Caco-2 (cell line): Measurements from ENCODE around the gene PTPN7. TPM values are rescaled to one million over a fixed set of nuclear protein-coding genes. Genes with fewer than 3 reads are reported as not detected.

Source experiments
- BruUV-seq: library from RNA; stranded (reverse); fragments of 400-500 nt; replicated peaks from 2 replicates; lab custom pipeline; 2021; lab: Mats Ljungman, UMichigan
- CTCF ChIA-PET: fragments of 300-600 bp; sonication (Branson Sonifier 250); formaldehyde crosslinking; loops from one replicate; lab custom pipeline; 2022; ENCODE audit warnings: antibody characterized with exemption; lab: Charles Lee
- POLR2A ChIA-PET: fragments of 300-600 bp; sonication (Branson Sonifier 250); formaldehyde crosslinking; loops from one replicate; lab custom pipeline; 2022; ENCODE audit warnings: antibody characterized with exemption; lab: Charles Lee
- DNase-seq, 2 experiments: peaks; one replicate each; pipeline versions ENCODE4 v3.0.0 to v3.0.0-alpha.2; 2020 to 2022
- H3K27me3 ChIP-seq: replicated peaks from 2 replicates; pipeline ENCODE4 v1.6.0; 2011; ENCODE audit warnings: low read length; ENCODE audit not compliant: control insufficient read depth, insufficient read depth
- H3K36me3 ChIP-seq: 2 replicates; pipeline ENCODE4 v1.5.1; 2011; ENCODE audit warnings: low read length; ENCODE audit not compliant: control insufficient read depth, insufficient read depth
- H3K4me1 ChIP-seq: fragments of 250-450 bp; sonication (Bioruptor Pico); 2 replicates; pipeline ENCODE4 v1.5.1; 2020; ENCODE audit warnings: mild to moderate bottlenecking
- H3K4me3 ChIP-seq: 2 replicates; pipeline ENCODE4 v1.5.1; 2011; ENCODE audit warnings: low read depth, mild to moderate bottlenecking, control low read depth, low read length
- H3K9me3 ChIP-seq: fragments of 250-450 bp; sonication (Bioruptor Pico); 2 replicates; pipeline ENCODE4 v1.5.1; 2020; ENCODE audit warnings: mild to moderate bottlenecking, moderate library complexity
- H3K27ac Mint-ChIP-seq: one replicate; pipeline ENCODE4 v1.8.0; 2022; ENCODE audit warnings: mixed read lengths; ENCODE audit not compliant: unreplicated experiment
- H3K27me3 Mint-ChIP-seq: one replicate; pipeline ENCODE4 v1.8.0; 2022; ENCODE audit warnings: mixed read lengths; ENCODE audit not compliant: insufficient read depth, unreplicated experiment
- H3K36me3 Mint-ChIP-seq: one replicate; pipeline ENCODE4 v1.8.0; 2022; ENCODE audit warnings: mild to moderate bottlenecking, mixed read lengths; ENCODE audit not compliant: insufficient read depth, unreplicated experiment
- H3K4me1 Mint-ChIP-seq: one replicate; pipeline ENCODE4 v1.8.0; 2022; ENCODE audit warnings: low read depth, mixed read lengths; ENCODE audit not compliant: unreplicated experiment
- H3K4me3 Mint-ChIP-seq: one replicate; pipeline ENCODE4 v1.8.0; 2022; ENCODE audit warnings: mild to moderate bottlenecking, moderate library complexity, mixed read lengths; ENCODE audit not compliant: unreplicated experiment
- H3K9me3 Mint-ChIP-seq: one replicate; pipeline ENCODE4 v1.8.0; 2022; ENCODE audit warnings: mixed read lengths; ENCODE audit not compliant: unreplicated experiment
- CTCF ChIP-seq, 2 experiments: fragments of 200-600 bp in 1 of 2; IDR thresholded peaks; 1 replicate in 1 of 2; 2 replicates in 1 of 2; pipeline versions ENCODE4 v1.5.1 to v1.8.0; 2011 to 2022; ENCODE audit warnings: antibody characterized with exemption in 1 of 2, control low read depth in 1 of 2, inconsistent platforms in 1 of 2, low read depth in 1 of 2, low read length in 1 of 2, mild to moderate bottlenecking in 1 of 2, moderate library complexity in 1 of 2; ENCODE audit not compliant: insufficient read depth in 1 of 2, severe bottlenecking in 1 of 2, unreplicated experiment in 1 of 2
- intact Hi-C: fragments of 100-400 bp; cut with micrococcal nuclease; formaldehyde crosslinking; loops from one replicate; pipeline ENCODE4 v1.10.0; 2022; ENCODE audit not compliant: unreplicated experiment
- total RNA-seq: library from RNA; stranded (reverse); gene quantifications from 2 replicates; pipeline ENCODE4 v1.2.3, GENCODE V29; 2022

Gene PTPN7
- total RNA-seq, 1 experiment from 2014 or later = not detected

GRCh38 chr1:202150602-202151001, 9.8 kb downstream of the PTPN7 start:
- Histone ChIP-seq H3K27me3 (no peaks in the 10 kb centered on the region), H3K4me3 (no peak overlapping the region), H3K4me1 (no peaks in the 10 kb centered on the region), H3K9me3 (no peaks in the 10 kb centered on the region), H3K36me3 (no peaks in the 10 kb centered on the region)
- no peak for DNase-seq
- H3K4me1 Mint-ChIP-seq = no peaks in the 10 kb centered on the region
- no peaks in the 10 kb centered on the region for H3K27me3 Mint-ChIP-seq
- intact Hi-C loops = no loop called here
- CTCF ChIA-PET = no interaction called here
- POLR2A ChIA-PET = no interaction called here
- no TSS peak for BruUV-seq
- H3K27ac Mint-ChIP-seq = no peak overlapping the region
- no peaks in the 10 kb centered on the region for H3K9me3 Mint-ChIP-seq
- TF ChIP-seq CTCF (IDR thresholded peaks at IDR 0.05; ENCODE audit: insufficient read depth in 1 of 2, low read depth in 1 of 2, low read length in 1 of 2, severe bottlenecking in 1 of 2, unreplicated experiment in 1 of 2) = no peak
- no peak overlapping the region for H3K4me3 Mint-ChIP-seq
- no peaks in the 10 kb centered on the region for H3K36me3 Mint-ChIP-seq

GRCh38 chr1:202150187-202150586, 10.2 kb downstream of the PTPN7 start:
- DNase-seq = no peak
- Histone ChIP-seq H3K4me3 (no peak overlapping the region), H3K9me3 (no peaks in the 10 kb centered on the region), H3K36me3 (no peaks in the 10 kb centered on the region), H3K27me3 (no peaks in the 10 kb centered on the region), H3K4me1 (no peaks in the 10 kb centered on the region)
- no peaks in the 10 kb centered on the region for H3K9me3 Mint-ChIP-seq
- no peaks in the 10 kb centered on the region for H3K36me3 Mint-ChIP-seq
- BruUV-seq = no TSS peak
- H3K4me1 Mint-ChIP-seq = no peaks in the 10 kb centered on the region
- H3K4me3 Mint-ChIP-seq = no peak overlapping the region
- TF ChIP-seq CTCF (IDR thresholded peaks at IDR 0.05; ENCODE audit: insufficient read depth in 1 of 2, low read depth in 1 of 2, low read length in 1 of 2, severe bottlenecking in 1 of 2, unreplicated experiment in 1 of 2) = no peak
- CTCF ChIA-PET = no interaction called here
- H3K27me3 Mint-ChIP-seq = no peaks in the 10 kb centered on the region
- no peak overlapping the region for H3K27ac Mint-ChIP-seq
- POLR2A ChIA-PET = no interaction called here
- intact Hi-C loops = no loop called here

- Mint-ChIP-seq H3K36me3 (no peaks in the 10 kb centered on the region), H3K27me3 (no peaks in the 10 kb centered on the region), H3K9me3 (no peaks in the 10 kb centered on the region), H3K4me1 (no peaks in the 10 kb centered on the region), H3K4me3 (no peak overlapping the region), H3K27ac (no peak overlapping the region)
- ChIA-PET CTCF (no interaction called here), POLR2A (no interaction called here)
- no peaks in the 10 kb centered on the region for H3K4me1 ChIP-seq
- DNase-seq = no peak
- H3K9me3 ChIP-seq = no peaks in the 10 kb centered on the region
- BruUV-seq = no TSS peak
- no peaks in the 10 kb centered on the region for H3K36me3 ChIP-seq
- TF ChIP-seq CTCF (IDR thresholded peaks at IDR 0.05; ENCODE audit: insufficient read depth in 1 of 2, low read depth in 1 of 2, low read length in 1 of 2, severe bottlenecking in 1 of 2, unreplicated experiment in 1 of 2) = no peak
- intact Hi-C loops = no loop called here
- H3K27me3 ChIP-seq = no peaks in the 10 kb centered on the region
- no peak overlapping the region for H3K4me3 ChIP-seq
Measured at GRCh38 chr1:202149566-202149965, 10.8 kb downstream of the PTPN7 start.
